GM18873 (cell line): ENCODE results near the gene FALEC.

ENCODE experiments used
- ATAC-seq: cut with Tn5 transposase; IDR thresholded peaks from one replicate; pipeline ENCODE4 v1.9.1; 2021; ENCODE audit warnings: mild to moderate bottlenecking, moderate library complexity, moderate number of reproducible peaks; ENCODE audit not compliant: unreplicated experiment, low FRiP score

FALEC gene

GRCh38 chr1:150543500-150544143 is 28.1 kb downstream of the FALEC start:
- no peak for ATAC-seq

GRCh38 chr1:150544204-150544603 is 28.7 kb downstream of the FALEC start:
- ATAC-seq = no peak

GRCh38 chr1:150545486-150546032 is 30.0 kb downstream of the FALEC start:
- no peak for ATAC-seq

- ATAC-seq = no peak
Observed at GRCh38 chr1:150546294-150546937, 30.9 kb downstream of the FALEC start.

GRCh38 chr1:150548324-150548631 is 32.7 kb downstream of the FALEC start:
- ATAC-seq = no peak

- ATAC-seq = no peak
Observed at GRCh38 chr1:150548632-150549495, 33.3 kb downstream of the FALEC start, which contains the start of gene ADAMTSL4. TSS of gene ADAMTSL4 (plus strand) at chr1:150549408. CDS start at chr1:150552289, 2,881 bp downstream.

- no peak for ATAC-seq
Observed at GRCh38 chr1:150549496-150550221, 34.1 kb downstream of the FALEC start.

- no peak for ATAC-seq
Observed at GRCh38 chr1:150550222-150551050, 34.9 kb downstream of the FALEC start.

GRCh38 chr1:150551051-150551783 is 35.7 kb downstream of the FALEC start:
- ATAC-seq = no peak

GRCh38 chr1:150551784-150552127 is 36.2 kb downstream of the FALEC start:
- ATAC-seq = no peak

- no peak for ATAC-seq
Observed at GRCh38 chr1:150552128-150552910, 36.8 kb downstream of the FALEC start.

GRCh38 chr1:150552911-150553289 is 37.3 kb downstream of the FALEC start:
- ATAC-seq = no peak

GRCh38 chr1:150553392-150554085 is 38.0 kb downstream of the FALEC start:
- no peak for ATAC-seq

- ATAC-seq = no peak
Observed at GRCh38 chr1:150554086-150554452, 38.5 kb downstream of the FALEC start.

- ATAC-seq = no peak
Observed at GRCh38 chr1:150555198-150555970, 39.8 kb downstream of the FALEC start.

GRCh38 chr1:150555971-150556865 is 40.7 kb downstream of the FALEC start:
- ATAC-seq = no peak
